NCI-H2107 (cell line): ENCODE data around the gene SRD5A1.
A peak's percentile ranks its signal among the peaks of the same experiment; 100 is the strongest.
"Not testable (repeated sequence)": the region's sequence is repeated elsewhere in the genome, so short reads cannot be mapped to it uniquely, and the experiment has no call there.

Source experiments
- DNase-seq: peaks from one replicate; lab custom pipeline; 2025; lab: John Stamatoyannopoulos, UW

Gene SRD5A1

GRCh38 chr5:6644794-6645241 is 11.6 kb downstream of the SRD5A1 start:
- no peak for DNase-seq

GRCh38 chr5:6645571-6646362 is 12.5 kb downstream of the SRD5A1 start:
- not testable (repeated sequence) for DNase-seq

- DNase-seq: no peak
Measured at GRCh38 chr5:6649186-6649585, 15.9 kb downstream of the SRD5A1 start.

GRCh38 chr5:6649681-6650080 is 16.4 kb downstream of the SRD5A1 start:
- DNase-seq: no peak

GRCh38 chr5:6652025-6652424 is 18.8 kb downstream of the SRD5A1 start:
- DNase-seq: peak; percentile 20

- no peak for DNase-seq
Measured at GRCh38 chr5:6655432-6655831, 22.2 kb downstream of the SRD5A1 start.

GRCh38 chr5:6656680-6657079 is 23.4 kb downstream of the SRD5A1 start:
- DNase-seq: no peak

- no peak for DNase-seq
Measured at GRCh38 chr5:6659941-6660684, 26.9 kb downstream of the SRD5A1 start.

GRCh38 chr5:6660688-6661087 is 27.4 kb downstream of the SRD5A1 start:
- no peak for DNase-seq

- DNase-seq: no peak
Measured at GRCh38 chr5:6666762-6667161, 33.5 kb downstream of the SRD5A1 start.

GRCh38 chr5:6667648-6668047 is 34.4 kb downstream of the SRD5A1 start:
- DNase-seq: no peak

GRCh38 chr5:6668717-6669116 is 35.5 kb downstream of the SRD5A1 start:
- not testable (repeated sequence) for DNase-seq

GRCh38 chr5:6673031-6673430 is 39.8 kb downstream of the SRD5A1 start:
- no peak for DNase-seq

- no peak for DNase-seq
Measured at GRCh38 chr5:6673963-6674362, 40.7 kb downstream of the SRD5A1 start.

- DNase-seq: peak; percentile 92
Measured at GRCh38 chr5:6674421-6674820, 41.2 kb downstream of the SRD5A1 start.

GRCh38 chr5:6674886-6675285 is 41.6 kb downstream of the SRD5A1 start:
- no peak for DNase-seq

GRCh38 chr5:6675784-6676491 is 42.7 kb downstream of the SRD5A1 start:
- no peak for DNase-seq

GRCh38 chr5:6676702-6677101 is 43.5 kb downstream of the SRD5A1 start:
- DNase-seq: no peak

- DNase-seq: no peak
Measured at GRCh38 chr5:6678385-6678784, 45.1 kb downstream of the SRD5A1 start.

GRCh38 chr5:6680922-6681321 is 47.7 kb downstream of the SRD5A1 start:
- no peak for DNase-seq

GRCh38 chr5:6681682-6682081 is 48.4 kb downstream of the SRD5A1 start:
- no peak for DNase-seq

GRCh38 chr5:6682239-6682638 is 49.0 kb downstream of the SRD5A1 start:
- DNase-seq: no peak

- DNase-seq: no peak
Measured at GRCh38 chr5:6683241-6683640, 50.0 kb downstream of the SRD5A1 start.
